ENCODE results near the gene CYP4F8.

DNA sequence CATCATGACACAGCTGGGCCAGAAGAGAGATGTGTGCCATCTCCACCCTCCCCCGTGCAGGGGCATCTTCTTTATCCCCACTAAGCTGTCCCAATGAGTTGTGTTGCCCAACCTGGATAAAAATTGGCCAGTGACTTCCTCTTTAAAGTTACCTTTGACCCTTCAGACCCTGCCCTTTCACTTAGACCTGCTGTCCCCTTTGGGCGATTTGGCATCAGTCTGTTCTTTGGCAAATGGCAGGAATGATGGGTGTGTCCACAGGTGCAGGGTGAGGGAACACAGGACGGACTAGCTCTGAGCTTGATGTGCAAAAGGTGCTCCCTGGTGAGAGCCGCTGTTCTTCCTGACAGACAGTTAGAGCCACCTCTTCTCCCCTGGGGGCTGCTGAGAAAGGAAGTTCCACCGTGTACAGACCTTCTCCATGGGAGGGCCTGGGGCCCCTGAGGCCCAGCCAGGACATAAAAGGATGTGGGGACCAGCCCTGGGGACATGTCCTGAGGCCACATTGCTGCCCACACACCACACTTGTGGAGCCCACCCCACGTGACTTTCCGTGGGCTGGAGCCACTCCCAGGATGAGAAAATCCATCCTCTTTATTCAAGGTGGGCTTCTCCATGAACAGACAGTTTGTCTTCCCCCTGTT lies 1.7 kb downstream of the CYP4F8 start:
- TF ChIP-seq POLR2A (IDR thresholded peaks at IDR 0.05) (no peak), POLR2AphosphoS5 (IDR thresholded peaks at IDR 0.05) (no peak)
- TF ChIP-seq, protein P1, sequence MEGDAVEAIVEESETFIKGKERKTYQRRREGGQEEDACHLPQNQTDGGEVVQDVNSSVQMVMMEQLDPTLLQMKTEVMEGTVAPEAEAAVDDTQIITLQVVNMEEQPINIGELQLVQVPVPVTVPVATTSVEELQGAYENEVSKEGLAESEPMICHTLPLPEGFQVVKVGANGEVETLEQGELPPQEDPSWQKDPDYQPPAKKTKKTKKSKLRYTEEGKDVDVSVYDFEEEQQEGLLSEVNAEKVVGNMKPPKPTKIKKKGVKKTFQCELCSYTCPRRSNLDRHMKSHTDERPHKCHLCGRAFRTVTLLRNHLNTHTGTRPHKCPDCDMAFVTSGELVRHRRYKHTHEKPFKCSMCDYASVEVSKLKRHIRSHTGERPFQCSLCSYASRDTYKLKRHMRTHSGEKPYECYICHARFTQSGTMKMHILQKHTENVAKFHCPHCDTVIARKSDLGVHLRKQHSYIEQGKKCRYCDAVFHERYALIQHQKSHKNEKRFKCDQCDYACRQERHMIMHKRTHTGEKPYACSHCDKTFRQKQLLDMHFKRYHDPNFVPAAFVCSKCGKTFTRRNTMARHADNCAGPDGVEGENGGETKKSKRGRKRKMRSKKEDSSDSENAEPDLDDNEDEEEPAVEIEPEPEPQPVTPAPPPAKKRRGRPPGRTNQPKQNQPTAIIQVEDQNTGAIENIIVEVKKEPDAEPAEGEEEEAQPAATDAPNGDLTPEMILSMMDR (IDR thresholded peaks at IDR 0.05), result no peak

Data from breast epithelium (tissue), 3 donors.